GM21381 (cell line): ENCODE data around the gene TMCO4.
"Not testable (repeated sequence)": the region's sequence is repeated elsewhere in the genome, so short reads cannot be mapped to it uniquely, and the experiment has no call there.

Experiments
- ATAC-seq: cut with Tn5 transposase; IDR thresholded peaks from one replicate; pipeline ENCODE4 v1.9.1; 2021; ENCODE audit warnings: mild to moderate bottlenecking, moderate library complexity; ENCODE audit not compliant: unreplicated experiment

Gene TMCO4

GRCh38 chr1:19643602-19644394 lies 155.9 kb downstream of the TMCO4 start, which contains the start of gene NBL1:
Gene NBL1 (plus strand): TSS chr1:19644311. CDS start chr1:19655031, 10,720 bp downstream.
- peak; percentile 60 for ATAC-seq

- no peak for ATAC-seq
These were observed 156.6 kb downstream of the TMCO4 start for GRCh38 chr1:19643121-19643520.

GRCh38 chr1:19640363-19641316 lies 159.1 kb downstream of the TMCO4 start:
- no peak for ATAC-seq

GRCh38 chr1:19639999-19640362 lies 159.7 kb downstream of the TMCO4 start:
- ATAC-seq: no peak

GRCh38 chr1:19639228-19639627 lies 160.5 kb downstream of the TMCO4 start:
- ATAC-seq: not testable (repeated sequence)

GRCh38 chr1:19637606-19638005 lies 162.1 kb downstream of the TMCO4 start:
- ATAC-seq: no peak

- not testable (repeated sequence) for ATAC-seq
These were observed 163.0 kb downstream of the TMCO4 start for GRCh38 chr1:19636749-19637148.

- ATAC-seq: no peak
These were observed 163.7 kb downstream of the TMCO4 start for GRCh38 chr1:19636065-19636464.

GRCh38 chr1:19635646-19636045 lies 164.1 kb downstream of the TMCO4 start:
- no peak for ATAC-seq

GRCh38 chr1:19635064-19635463 lies 164.7 kb downstream of the TMCO4 start:
- ATAC-seq: not testable (repeated sequence)

- no peak for ATAC-seq
These were observed 166.6 kb downstream of the TMCO4 start for GRCh38 chr1:19633106-19633505.
